H1 (cell line): ENCODE results near the gene DNAJB13. TPM values are rescaled to one million over a fixed set of nuclear protein-coding genes. Genes with fewer than 3 reads are reported as not detected.

Experiments used
- BCL11A ChIP-seq, 2 experiments: IDR thresholded peaks; one replicate each; pipeline ENCODE4 v1.6.1; 2011; ENCODE audit warnings: low read depth in 2 of 2, low read length in 2 of 2, mild to moderate bottlenecking in 2 of 2
- CHD1 ChIP-seq: IDR thresholded peaks from 2 replicates; pipeline ENCODE4 v1.6.1; 2012; ENCODE audit warnings: low read depth, low read length, improper control_type of control experiment
- E2F6 ChIP-seq: IDR thresholded peaks from 2 replicates; pipeline ENCODE4 v1.6.1; 2012; ENCODE audit warnings: inconsistent platforms
- GTF2F1 ChIP-seq: IDR thresholded peaks from 2 replicates; pipeline ENCODE4 v1.6.1; 2012; ENCODE audit warnings: low read depth, low read length, improper control_type of control experiment, borderline replicate concordance
- KDM5A ChIP-seq: fragments of 200-600 bp; IDR thresholded peaks from 2 replicates; pipeline ENCODE4 v1.7.1; 2012; ENCODE audit warnings: mild to moderate bottlenecking, low read length, inconsistent platforms, mixed read lengths
- POLR2AphosphoS5 ChIP-seq: IDR thresholded peaks from 2 replicates; pipeline ENCODE4 v1.6.1; 2011; ENCODE audit warnings: low read depth, low read length
- RBBP5 ChIP-seq: IDR thresholded peaks from 2 replicates; pipeline ENCODE4 v1.7.1; 2012; ENCODE audit warnings: low read depth, mild to moderate bottlenecking, inconsistent platforms, low read length, moderate library complexity, borderline replicate concordance
- polyA plus RNA-seq, 7 experiments: library from polyadenylated mRNA; depleted of rRNA in 3 of 7; stranded (reverse) in 5 of 7; unstranded in 2 of 7; fragments of >200 nt in 5 of 7; fragments of 200-250 nt in 2 of 7; gene quantifications; 1 replicate in 5 of 7; 2 replicates in 1 of 7; 4 replicates in 1 of 7; pipeline versions ENCODE4 v1.2.1 to v1.2.3, GENCODE V29; 2011 to 2013; ENCODE audit warnings: missing spikeins in 2 of 7, mixed read lengths in 2 of 7
- total RNA-seq: library from RNA; stranded (reverse); fragmentation: NEBNext Ultra II Directional; extraction: Animal tissue kit (Norgen Biotek cat#: 25700); gene quantifications from 2 replicates; pipeline ENCODE4 v1.2.1, GENCODE V29; 2021

DNAJB13 gene
- total and polyA plus RNA-seq, 2 of the 8 experiments (the other 6 are each of a cell fraction or from before 2014, with no cell fraction given): 0.27 TPM; not detected in 1

DNA sequence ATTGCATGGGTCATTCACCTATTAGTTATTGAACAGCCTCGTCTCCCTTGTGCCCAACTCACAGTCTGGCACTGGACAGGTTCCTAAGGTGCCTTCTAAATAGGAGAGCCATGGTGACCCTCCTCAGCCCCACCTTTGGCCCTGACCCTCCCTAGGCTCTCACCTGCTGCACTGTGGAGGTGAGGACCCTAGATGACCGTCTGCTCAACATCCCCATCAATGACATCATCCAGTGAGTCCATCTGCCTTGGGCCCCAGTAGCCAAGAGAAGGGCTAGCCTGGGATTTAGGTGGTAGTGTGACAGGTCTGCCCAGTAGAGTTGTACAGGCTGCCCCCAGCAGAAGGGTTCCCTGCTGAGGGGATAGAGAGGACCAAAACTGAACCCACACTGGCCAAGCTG lies 18.3 kb downstream of the DNAJB13 start (continued):
- TF ChIP-seq KDM5A (no peak), E2F6 (no peak), BCL11A (IDR thresholded peaks at IDR 0.05; ENCODE audit: low read depth in 2 of 2, low read length in 2 of 2) (no peak), GTF2F1 (no peak), RBBP5 (no peak), CHD1 (no peak), POLR2AphosphoS5 (no peak)
